HEK293T (cell line): ENCODE data around the gene ARID1B.

ENCODE experiments used
- BHLHE40 ChIP-seq: fragments of 450-650 bp; IDR thresholded peaks from 2 replicates; pipeline ENCODE4 v1.6.1; 2016; ENCODE audit warnings: mild to moderate bottlenecking, moderate library complexity, borderline replicate concordance
- NFRKB ChIP-seq: fragments of 450-650 bp; IDR thresholded peaks from 2 replicates; pipeline ENCODE4 v1.6.1; 2016; ENCODE audit warnings: mild to moderate bottlenecking, moderate library complexity
- SUZ12 ChIP-seq: fragments of 450-650 bp; IDR thresholded peaks from 2 replicates; pipeline ENCODE4 v1.6.1; 2016; ENCODE audit warnings: mild to moderate bottlenecking

GRCh38 chr6:157206359-157206815 is 429.2 kb downstream of the ARID1B start:
- TF ChIP-seq NFRKB, result no peak
- no peak for TF ChIP-seq BHLHE40
- no peak for TF ChIP-seq SUZ12
